GM23248 (cell line): ENCODE results near the gene GSTO2.

Source experiments
- EZH2 ChIP-seq: fragments of 200-600 bp; sonication (generic); IDR thresholded peaks from 2 replicates; pipeline ENCODE4 v1.6.1; 2018; ENCODE audit warnings: antibody characterized with exemption, mild to moderate bottlenecking; ENCODE audit not compliant: insufficient read depth, poor library complexity, severe bottlenecking
- EZH2phosphoT487 ChIP-seq: fragments of 200-600 bp; sonication (generic); IDR thresholded peaks from 2 replicates; pipeline ENCODE4 v1.6.1; 2018; ENCODE audit warnings: antibody characterized with exemption, moderate library complexity, mild to moderate bottlenecking, low read depth; ENCODE audit not compliant: insufficient read depth

GRCh38 chr10:104267721-104268404, 1.1 kb upstream of the GSTO2 start:
- TF ChIP-seq EZH2 (no peak), EZH2phosphoT487 (no peak)
